ENCODE measurements around the gene YTHDF1.
"Not testable (repeated sequence)": the region's sequence is repeated elsewhere in the genome, so short reads cannot be mapped to it uniquely, and the experiment has no call there.

Gene YTHDF1

GRCh38 chr20:63216041-63216848 lies at the start of gene YTHDF1:
YTHDF1 (minus strand) TSS chr20:63216131; CDS start chr20:63215892, 239 bp downstream.
- DNase-seq, result peak; percentile 73

DNA sequence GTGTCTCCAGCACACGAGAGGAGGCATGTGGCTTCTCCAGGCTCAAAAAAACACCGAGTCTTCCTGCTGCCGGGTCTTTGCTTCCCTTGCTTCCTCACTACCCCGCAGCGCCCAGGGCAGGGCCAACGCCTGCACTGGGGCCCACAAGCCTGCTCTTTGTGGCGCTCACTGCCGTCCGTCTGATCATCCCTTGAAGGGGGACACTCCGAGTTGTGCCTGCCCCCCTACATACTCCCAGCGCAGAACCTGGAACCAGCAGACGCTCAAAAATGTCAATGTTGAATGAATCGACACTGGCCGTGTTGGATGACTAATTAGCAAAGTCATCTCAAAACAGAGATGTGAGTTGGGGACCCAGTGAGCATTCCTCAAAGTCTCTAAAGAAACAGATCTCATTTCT lies 48.6 kb upstream of the YTHDF1 start:
- DNase-seq, result no peak

DNA sequence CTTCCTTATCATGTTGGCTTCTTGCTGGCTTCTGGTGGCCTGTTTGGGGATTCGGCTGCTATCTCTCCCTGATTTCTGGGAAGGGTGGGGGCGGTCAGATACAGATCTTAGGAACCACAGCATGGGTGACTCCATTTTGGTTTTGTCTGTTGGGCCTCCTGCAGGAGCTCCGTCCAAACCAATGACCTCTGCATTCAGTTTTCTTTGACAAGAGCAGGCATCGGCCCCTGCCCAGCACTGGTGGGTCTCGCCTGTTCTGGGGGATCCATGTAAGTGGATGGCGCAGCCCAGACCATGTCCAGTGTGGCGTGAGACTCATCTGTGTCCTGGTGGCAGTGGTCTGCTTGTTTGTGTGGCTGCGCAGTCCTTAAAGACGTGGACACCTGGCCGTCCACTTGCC lies 48.1 kb upstream of the YTHDF1 start:
- DNase-seq, result no peak

DNA sequence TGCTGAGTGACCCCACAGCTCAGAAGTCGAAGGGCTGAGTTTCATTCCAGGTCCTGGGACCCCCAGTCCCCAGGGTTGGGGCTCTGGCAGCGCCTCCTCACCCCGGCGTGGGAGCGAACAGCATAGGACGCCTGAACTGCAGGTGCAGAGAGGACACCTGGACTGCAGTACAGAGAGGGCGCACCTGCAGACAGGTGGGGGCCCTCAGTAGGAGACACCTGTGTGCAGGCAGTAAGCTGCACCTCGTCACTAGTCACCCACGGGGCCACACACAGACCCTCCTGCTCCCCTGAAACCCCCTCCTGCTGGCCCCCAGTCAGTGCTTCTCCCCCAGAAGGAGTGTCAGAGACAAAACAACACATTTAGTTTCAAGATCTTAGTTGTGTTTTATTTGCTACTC lies 46.9 kb upstream of the YTHDF1 start:
- DNase-seq, result no peak

DNA sequence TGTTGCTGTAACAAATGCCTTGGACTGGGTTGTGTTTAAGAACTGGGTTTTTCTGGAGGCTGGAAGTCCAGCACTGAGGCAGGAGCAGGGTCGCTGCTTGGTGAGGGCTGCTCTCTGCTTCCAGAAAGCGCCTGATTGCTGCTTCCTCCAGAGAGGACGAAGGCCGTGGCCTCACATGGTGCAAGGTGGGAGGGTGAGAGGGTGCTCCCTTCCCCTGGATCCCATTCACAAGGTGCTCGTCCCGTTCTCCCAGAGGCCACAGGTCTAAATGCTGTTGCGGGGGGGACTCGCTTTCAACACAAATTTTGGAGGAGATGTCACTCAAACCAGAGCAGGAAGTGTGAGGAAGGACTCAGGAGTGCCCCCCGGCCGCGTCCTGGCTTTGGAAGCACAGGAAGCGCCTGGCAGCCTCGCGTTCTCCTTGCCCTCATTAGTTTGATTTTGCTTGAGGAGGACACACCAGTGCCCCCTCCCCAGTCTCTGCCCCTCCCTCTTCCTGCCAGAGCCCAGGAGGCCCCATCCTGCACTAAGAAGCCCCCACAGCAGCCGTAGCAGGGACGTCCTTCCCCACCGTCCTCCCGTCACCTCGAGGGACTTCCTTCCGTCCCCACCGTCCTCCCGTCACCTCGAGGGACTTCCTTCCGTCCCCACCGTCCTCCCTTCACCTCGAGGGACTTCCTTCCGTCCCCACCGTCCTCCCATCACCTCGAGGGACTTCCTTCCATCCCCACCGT lies 46.0 kb upstream of the YTHDF1 start:
- DNase-seq, result no peak

- no peak for DNase-seq
Measured at GRCh38 chr20:63261060-63261794, 45.3 kb upstream of the YTHDF1 start.

- DNase-seq, result no peak
Measured at GRCh38 chr20:63260521-63260920, 44.6 kb upstream of the YTHDF1 start.

DNA sequence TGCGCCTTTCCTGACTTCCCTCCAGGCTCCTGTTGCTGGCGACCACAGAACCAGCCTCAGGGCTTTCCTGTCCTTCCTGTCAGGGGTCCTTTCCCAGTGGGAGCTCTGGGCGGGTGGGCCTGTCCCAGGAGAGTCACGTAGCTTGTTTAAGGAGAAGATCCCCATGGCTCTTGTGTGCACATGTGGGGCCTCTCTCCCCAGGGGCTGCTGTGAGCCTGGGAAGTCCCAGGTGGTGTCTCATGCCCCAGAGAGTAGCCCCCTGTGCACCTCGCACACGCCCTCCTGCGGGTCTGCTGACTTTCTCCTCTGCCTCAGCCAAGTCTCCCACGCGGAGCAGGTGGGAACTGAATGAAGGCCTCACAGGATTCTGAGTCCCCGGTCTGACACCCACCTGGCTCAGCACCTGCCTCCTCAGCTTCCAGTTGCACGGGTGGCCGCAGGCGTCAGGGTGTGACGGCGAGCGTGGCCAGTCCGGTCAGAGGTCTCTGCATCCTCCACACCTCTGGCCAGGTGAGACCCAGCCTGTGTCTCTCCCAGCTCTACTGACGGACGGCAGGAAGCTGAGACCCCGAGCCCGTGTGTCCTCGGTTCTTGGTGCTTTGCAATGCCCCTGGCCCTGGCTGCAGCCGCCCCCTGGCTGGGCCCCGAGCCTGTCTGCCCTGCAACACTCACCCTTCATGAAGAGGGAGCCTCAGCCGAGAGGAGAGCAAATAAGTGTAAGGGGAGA lies 44.0 kb upstream of the YTHDF1 start:
- no peak for DNase-seq

DNA sequence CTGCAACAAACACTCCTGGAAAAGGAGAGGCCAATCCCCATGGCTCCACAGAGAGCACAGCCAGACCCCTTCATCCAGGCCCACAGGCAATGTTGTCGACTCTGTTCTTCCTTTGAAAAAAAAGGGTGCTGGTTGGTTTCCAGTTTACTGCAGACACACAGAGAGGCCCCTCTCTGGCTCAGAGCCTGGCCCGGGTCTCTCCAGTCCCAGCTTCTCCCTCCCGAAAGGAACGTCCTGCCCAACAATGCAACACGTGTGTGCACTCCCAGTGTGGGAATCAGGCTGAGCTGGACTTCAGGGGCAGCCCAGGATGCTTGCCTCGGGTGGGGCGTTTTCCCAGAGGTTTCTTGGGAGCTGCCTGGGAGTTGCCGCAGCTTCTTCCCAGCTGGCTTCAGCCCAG lies 42.9 kb upstream of the YTHDF1 start:
- DNase-seq, result no peak

DNA sequence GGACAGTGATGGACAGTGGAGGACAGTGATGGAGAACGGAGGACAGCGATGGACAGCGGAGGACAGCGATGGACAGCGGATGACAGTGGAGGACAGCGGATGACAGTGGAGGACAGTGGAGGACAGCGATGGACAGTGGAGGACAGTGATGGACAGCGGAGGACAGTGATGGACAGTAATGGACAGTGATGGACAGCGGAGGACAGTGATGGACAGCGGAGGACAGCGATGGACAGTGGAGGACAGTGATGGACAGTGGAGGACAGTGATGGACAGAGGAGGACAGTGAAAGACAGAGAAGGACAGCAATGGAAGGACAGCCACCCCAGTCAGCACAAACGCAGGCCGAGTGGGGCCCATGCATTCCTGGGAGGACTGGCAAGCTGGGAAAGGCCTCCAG lies 41.7 kb upstream of the YTHDF1 start:
- DNase-seq, result no peak

- DNase-seq, result no peak
Measured at GRCh38 chr20:63256954-63257353, 41.0 kb upstream of the YTHDF1 start.

GRCh38 chr20:63255931-63256704 lies 40.2 kb upstream of the YTHDF1 start:
- no peak for DNase-seq

DNA sequence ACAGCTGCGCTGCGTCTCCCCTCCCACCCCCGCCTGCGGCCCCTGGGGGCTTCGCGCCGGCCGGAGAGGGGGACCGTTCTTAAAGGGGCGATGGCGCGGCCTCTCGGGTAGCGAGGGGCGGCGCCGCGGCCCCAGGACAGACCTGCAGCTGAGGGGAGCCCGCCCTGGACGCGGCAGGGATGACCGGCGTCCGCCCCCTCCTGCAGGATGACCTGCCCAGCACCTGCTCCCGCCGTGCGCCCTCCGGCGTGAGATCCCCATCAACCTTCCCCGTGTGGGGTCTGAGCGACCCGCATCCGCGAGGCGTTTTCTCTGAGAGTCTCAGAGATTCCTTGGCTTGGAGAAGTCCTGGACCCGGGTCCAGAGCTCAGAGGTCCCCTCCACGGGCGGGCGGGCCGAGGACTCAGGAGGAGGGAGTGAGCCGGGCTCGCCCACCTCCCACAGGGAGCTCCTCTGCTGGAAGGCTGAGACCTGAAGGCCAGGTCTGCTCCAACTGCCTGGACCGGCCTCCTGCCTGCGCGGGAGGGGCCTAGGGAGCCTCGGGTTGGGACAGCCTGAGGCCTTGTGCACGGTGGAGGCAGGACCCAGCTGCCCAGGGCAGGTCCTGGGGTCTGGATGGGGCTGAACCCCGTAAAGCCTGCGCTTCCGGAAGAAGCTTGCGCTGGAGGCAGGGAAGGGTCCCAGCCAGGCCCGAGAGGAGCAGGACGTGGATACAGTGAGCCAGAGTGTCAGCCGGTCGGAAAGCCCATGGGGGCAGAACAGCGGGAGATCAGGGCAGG lies 38.9 kb upstream of the YTHDF1 start:
- DNase-seq, result no peak

- no peak for DNase-seq
Measured at GRCh38 chr20:63254232-63254605, 38.3 kb upstream of the YTHDF1 start, which contains the start of gene NKAIN4. NKAIN4 (minus strand) TSS chr20:63254463; CDS start chr20:63254450, 13 bp downstream.

- DNase-seq, result no peak
Measured at GRCh38 chr20:63253438-63254231, 37.7 kb upstream of the YTHDF1 start.

- DNase-seq, result no peak
Measured at GRCh38 chr20:63253065-63253437, 37.1 kb upstream of the YTHDF1 start.

DNA sequence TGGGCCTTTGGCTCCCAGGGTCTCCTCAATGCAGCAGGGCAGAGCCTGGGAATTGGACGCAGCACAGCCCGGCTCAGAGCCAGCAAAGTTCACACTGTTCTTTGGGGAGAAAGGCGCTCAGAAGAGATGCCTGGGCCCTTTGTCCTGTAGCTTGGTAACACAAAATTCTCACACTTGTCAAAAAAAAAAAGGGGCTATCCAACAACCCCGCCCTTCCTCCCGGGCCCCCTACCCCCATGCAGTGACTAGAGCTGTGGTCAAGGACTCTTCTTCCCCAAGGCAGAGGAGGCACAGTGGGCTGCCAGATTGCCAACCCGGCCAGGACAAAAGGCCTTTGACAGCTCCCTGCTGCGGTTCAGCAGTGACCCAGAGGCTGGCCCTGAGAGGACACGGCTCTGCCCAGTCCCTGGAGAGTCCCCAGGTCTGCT lies 36.4 kb upstream of the YTHDF1 start:
- no peak for DNase-seq

DNA sequence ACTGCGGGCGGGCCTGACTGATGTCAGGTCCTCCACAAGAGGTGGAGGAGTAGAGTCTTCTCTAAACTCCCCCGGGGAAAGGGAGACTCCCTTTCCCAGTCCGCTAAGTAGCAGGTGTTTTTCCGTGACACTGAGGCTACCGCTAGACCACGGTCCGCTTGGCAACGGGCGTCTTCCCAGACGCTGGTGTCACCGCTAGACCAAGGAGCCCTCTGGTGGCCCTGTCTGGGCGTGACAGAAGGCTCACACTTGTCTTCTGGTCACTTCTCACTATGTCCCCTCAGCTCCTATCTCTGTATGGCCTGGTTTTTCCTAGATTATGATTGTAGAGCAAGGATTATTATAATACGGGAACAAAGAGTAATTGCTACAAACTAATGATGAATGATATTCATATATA lies 35.4 kb upstream of the YTHDF1 start:
- not testable (repeated sequence) for DNase-seq

GRCh38 chr20:63249891-63250290 lies 34.0 kb upstream of the YTHDF1 start:
- no peak for DNase-seq

GRCh38 chr20:63248835-63249591 lies 33.1 kb upstream of the YTHDF1 start:
- no peak for DNase-seq

Data from NCI-H1694 (cell line).